GM12892 (cell line): ENCODE measurements around the gene RTN4.

Experiments
- POLR2A ChIP-seq: IDR thresholded peaks from 2 replicates; pipeline ENCODE4 v1.6.1; 2011; ENCODE audit warnings: low read depth, low read length, control low read depth
- POLR2AphosphoS5 ChIP-seq: IDR thresholded peaks from 2 replicates; pipeline ENCODE4 v1.6.1; 2011; ENCODE audit warnings: low read depth, low read length, control low read depth
- TAF1 ChIP-seq: IDR thresholded peaks from 2 replicates; pipeline ENCODE4 v1.6.1; 2011; ENCODE audit warnings: low read depth, mild to moderate bottlenecking, control low read depth, low read length, borderline replicate concordance

GRCh38 chr2:54946220-54946805 lies 103.9 kb downstream of the RTN4 start:
- TF ChIP-seq POLR2AphosphoS5 (no peak), POLR2A (no peak), TAF1 (no peak)
